RWPE2 (cell line): ENCODE results near the gene NAT9.

Experiments
- ATAC-seq: fragments of 200-7000 bp; cut with Tn5 transposase; 3 replicates; pipeline ENCODE4 v1.9.1; 2021; ENCODE audit warnings: low read depth
- DNase-seq: peaks from one replicate; pipeline ENCODE4 v3.0.0-alpha.2; 2020; ENCODE audit warnings: low spot score
- H3K27ac ChIP-seq: fragments of 450-650 bp; 2 replicates; pipeline ENCODE4 v1.5.1; 2017; ENCODE audit warnings: mild to moderate bottlenecking; ENCODE audit not compliant: poor library complexity, severe bottlenecking
- H3K27me3 ChIP-seq: fragments of 250-450 bp; sonication (Bioruptor Pico); 2 replicates; pipeline ENCODE4 v1.5.1; 2021; ENCODE audit warnings: mild to moderate bottlenecking, moderate library complexity; ENCODE audit not compliant: insufficient read depth, poor library complexity, severe bottlenecking
- H3K36me3 ChIP-seq: fragments of 250-450 bp; sonication (Bioruptor Pico); 2 replicates; pipeline ENCODE4 v1.5.1; 2020; ENCODE audit warnings: low read depth, mild to moderate bottlenecking, moderate library complexity
- H3K4me1 ChIP-seq: fragments of 250-450 bp; sonication (Bioruptor Pico); 2 replicates; pipeline ENCODE4 v1.5.1; 2021; ENCODE audit warnings: mild to moderate bottlenecking, moderate library complexity; ENCODE audit not compliant: insufficient read depth, poor library complexity, severe bottlenecking
- H3K4me3 ChIP-seq: fragments of 250-450 bp; sonication (Bioruptor Pico); 2 replicates; pipeline ENCODE4 v1.5.1; 2021; ENCODE audit warnings: mild to moderate bottlenecking, moderate library complexity; ENCODE audit not compliant: severe bottlenecking
- H3K9me3 ChIP-seq: fragments of 250-450 bp; sonication (Bioruptor Pico); 2 replicates; pipeline ENCODE4 v1.5.1; 2021; ENCODE audit warnings: mild to moderate bottlenecking, moderate library complexity; ENCODE audit not compliant: severe bottlenecking
- TF ChIP-seq, protein P1 (sequence below): fragments of 450-650 bp; IDR thresholded peaks from one replicate; pipeline ENCODE4 v1.5.1; 2017; ENCODE audit warnings: mild to moderate bottlenecking, moderate library complexity; ENCODE audit not compliant: poor library complexity, severe bottlenecking

NAT9 gene

DNA sequence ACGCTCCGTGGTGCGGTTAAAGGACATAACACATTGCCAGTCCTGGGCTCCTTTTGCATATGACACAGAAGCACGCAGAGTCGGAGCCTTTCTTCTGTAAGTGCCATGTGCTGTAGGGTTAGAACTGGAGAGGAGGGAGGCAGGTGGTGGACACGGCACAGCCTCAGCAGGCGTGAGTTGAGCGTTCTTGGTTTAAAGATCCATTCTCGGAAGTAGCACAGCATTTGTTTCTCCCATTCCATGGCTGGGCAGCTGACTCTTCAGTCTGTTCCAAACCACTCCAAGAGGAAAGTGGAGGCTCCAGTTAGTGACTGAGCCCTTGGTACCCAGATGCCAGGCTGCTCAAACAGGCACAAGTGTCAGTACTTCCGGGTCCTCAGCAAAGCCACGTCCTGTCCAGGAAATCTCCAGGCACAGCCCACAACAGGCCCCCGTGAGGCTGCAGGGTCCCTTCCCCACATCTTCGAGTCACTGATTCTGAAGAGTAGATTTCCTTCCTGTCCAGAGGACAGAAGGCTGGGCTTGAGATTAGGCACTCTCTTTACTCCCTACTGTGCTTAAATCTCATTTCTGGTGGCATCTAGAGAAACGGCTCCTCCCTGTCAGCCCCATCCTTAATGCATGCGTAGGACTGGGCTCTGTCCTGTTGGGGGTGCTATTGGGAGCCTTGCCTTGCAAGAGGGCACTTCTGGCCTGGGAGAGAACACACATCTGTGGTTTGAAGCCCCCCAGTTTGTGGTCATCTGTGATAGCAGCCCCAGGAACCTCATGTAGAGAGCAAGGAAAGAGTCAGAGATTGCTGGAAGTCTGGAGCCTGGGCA lies 39.6 kb upstream of the NAT9 start:
- Histone ChIP-seq H3K4me1 (no peaks in the 10 kb centered on the region), H3K27me3 (no peaks in the 10 kb centered on the region), H3K4me3 (no peak overlapping the region), H3K27ac (no peak overlapping the region), H3K9me3 (no peaks in the 10 kb centered on the region), H3K36me3 (no peaks in the 10 kb centered on the region)
- ATAC-seq = no peak
- TF ChIP-seq, protein P1, sequence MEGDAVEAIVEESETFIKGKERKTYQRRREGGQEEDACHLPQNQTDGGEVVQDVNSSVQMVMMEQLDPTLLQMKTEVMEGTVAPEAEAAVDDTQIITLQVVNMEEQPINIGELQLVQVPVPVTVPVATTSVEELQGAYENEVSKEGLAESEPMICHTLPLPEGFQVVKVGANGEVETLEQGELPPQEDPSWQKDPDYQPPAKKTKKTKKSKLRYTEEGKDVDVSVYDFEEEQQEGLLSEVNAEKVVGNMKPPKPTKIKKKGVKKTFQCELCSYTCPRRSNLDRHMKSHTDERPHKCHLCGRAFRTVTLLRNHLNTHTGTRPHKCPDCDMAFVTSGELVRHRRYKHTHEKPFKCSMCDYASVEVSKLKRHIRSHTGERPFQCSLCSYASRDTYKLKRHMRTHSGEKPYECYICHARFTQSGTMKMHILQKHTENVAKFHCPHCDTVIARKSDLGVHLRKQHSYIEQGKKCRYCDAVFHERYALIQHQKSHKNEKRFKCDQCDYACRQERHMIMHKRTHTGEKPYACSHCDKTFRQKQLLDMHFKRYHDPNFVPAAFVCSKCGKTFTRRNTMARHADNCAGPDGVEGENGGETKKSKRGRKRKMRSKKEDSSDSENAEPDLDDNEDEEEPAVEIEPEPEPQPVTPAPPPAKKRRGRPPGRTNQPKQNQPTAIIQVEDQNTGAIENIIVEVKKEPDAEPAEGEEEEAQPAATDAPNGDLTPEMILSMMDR = no peak
- no peak for DNase-seq

DNA sequence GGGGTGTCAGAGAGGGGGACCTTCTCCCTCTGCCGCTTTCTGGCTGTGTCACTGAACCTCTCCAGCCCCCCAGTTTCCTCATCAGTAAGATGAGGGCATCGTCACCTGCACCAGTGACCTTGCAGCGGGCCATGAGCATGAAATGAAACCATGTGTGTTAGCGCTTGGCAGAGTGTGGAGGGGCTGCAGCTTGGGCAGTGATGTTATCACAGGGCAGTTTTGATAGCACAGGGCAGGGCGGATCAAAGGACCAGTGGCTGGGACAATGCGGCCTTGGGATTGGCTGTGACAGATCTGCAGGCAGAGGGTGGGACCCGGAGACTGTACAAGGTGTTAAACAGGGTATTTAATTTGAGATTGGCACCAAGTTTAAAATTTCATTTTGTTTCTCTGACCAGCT lies 38.9 kb upstream of the NAT9 start:
- ATAC-seq (no peak), DNase-seq (no peak)
- Histone ChIP-seq H3K4me3 (no peak overlapping the region), H3K27me3 (no peaks in the 10 kb centered on the region), H3K36me3 (no peaks in the 10 kb centered on the region), H3K9me3 (no peaks in the 10 kb centered on the region), H3K4me1 (no peaks in the 10 kb centered on the region), H3K27ac (no peak overlapping the region)
- TF ChIP-seq, protein P1 = no peak

DNA sequence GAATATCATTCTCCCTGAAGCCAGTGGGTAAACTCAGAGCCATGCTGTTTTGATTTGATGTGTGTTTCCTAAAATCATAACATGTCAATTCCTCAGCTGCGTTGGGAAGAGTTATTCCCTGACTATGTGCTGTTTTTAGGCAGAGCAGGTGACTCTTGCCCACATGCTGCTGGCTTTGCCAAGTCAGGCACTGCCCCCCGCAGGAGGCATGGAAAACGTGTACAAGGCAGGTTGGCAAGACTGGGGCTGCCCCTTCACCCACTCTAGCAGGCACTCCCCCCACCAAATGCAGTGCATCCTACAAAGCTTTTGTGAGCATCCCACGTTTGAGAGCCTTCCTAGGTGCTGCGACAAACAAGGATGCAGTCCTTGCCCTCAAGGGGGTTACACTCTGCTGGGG lies 38.3 kb upstream of the NAT9 start:
- ATAC-seq = no peak
- Histone ChIP-seq H3K27ac (no peak overlapping the region), H3K27me3 (no peaks in the 10 kb centered on the region), H3K9me3 (no peaks in the 10 kb centered on the region), H3K36me3 (no peaks in the 10 kb centered on the region), H3K4me3 (no peak overlapping the region), H3K4me1 (no peaks in the 10 kb centered on the region)
- TF ChIP-seq, protein P1 = no peak
- no peak for DNase-seq

DNA sequence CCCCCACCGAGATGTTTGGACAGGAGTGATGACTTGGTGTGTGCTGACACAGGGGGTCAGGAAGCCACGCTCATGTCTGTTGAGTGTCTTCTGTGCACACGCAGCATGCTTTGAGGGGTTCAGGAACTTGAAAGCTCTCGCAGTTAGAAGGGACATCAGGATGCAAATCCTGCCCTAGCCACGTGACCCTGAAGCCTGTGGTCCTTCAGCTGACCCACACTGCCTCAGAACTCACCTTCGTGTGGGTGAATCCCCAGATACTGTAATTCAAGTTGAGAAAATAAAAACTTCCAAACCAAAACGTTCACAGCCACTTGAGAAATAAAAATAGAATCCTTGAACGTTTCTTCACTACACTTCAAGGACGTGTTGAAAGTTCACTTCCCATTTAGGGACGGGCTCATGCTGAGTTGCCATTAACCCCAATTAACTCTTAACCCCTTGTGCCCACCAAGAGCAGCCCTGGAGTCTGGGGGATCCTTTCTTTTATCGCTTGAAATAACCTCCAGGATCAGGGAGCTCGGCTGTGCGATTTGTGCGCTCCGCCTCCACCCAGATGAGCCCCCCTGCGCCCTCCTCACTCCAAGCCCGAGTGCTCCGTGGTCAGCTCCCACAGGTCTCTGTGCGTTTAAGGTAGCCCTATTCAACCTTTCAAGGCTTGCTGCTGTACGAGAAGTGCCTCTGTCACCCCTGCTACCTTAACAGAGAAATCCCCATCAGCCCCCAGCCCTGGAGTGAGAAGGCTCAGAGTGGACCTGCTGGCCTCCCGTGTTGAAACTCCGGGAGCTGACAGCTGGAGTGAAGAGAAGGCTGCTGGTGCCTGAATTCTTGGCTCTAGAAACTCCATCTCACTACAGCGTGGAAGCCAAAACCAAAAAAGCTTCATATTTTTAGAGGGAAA lies 36.2 kb upstream of the NAT9 start:
- TF ChIP-seq, protein P1 = no peak
- no peak overlapping the region for H3K4me3 ChIP-seq
- H3K27me3 ChIP-seq = no peaks in the 10 kb centered on the region
- no peak for DNase-seq
- no peaks in the 10 kb centered on the region for H3K9me3 ChIP-seq
- no peaks in the 10 kb centered on the region for H3K36me3 ChIP-seq
- no peaks in the 10 kb centered on the region for H3K4me1 ChIP-seq
- ATAC-seq = no peak
- no peak overlapping the region for H3K27ac ChIP-seq
